ENCODE measurements around the gene ACTN3. TPM values are rescaled to one million over a fixed set of nuclear protein-coding genes. Genes with fewer than 3 reads are reported as not detected.

The ACTN3 gene
- polyA plus RNA-seq, 3 donors, result not detected

DNA sequence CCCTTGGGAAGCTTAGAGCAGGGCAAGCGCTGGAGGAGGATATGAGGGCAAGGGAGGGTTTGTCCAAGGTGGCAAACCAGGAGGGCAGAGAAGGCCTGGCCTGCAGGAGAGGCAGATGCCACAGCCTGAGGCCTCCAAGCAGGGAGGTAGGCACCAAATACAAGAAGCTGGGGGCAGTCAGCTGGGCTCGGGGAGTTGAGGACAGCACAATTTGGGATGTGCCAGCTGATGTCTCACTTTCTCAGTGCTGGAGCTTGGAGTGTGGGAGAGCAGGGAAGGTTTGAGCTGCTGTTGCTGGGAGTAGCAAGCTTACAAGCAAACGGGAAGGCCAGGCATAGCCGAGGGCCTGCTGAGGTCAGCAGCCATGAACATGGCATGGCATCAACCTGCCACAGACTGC is 4.8 kb upstream of the ACTN3 start:
- Histone ChIP-seq H2AFZ (ENCODE audit: insufficient read depth, low read depth, low read length, poor library complexity, severe bottlenecking) (no peak overlapping the region), H3K9ac (ENCODE audit: insufficient read depth, low read length, poor library complexity, severe bottlenecking) (no peak overlapping the region), H3K79me2 (ENCODE audit: insufficient read depth, low read length) (peaks cover 11% of the 10 kb centered on the region), H3K27ac (ENCODE audit: low read depth in 1 of 2, low read length in 2 of 2) (no peak overlapping the region), H3K4me2 (replicated peaks; ENCODE audit: extremely low read depth, low read length, poor library complexity, severe bottlenecking) (no peak overlapping the region), H3K36me3 (replicated peaks in 1 of 2; ENCODE audit: control insufficient read depth in 1 of 2, insufficient read depth in 2 of 2, low read length in 2 of 2) (peaks cover 30 to 50% of the 10 kb centered on the region in 2 donors), H3K4me3 (replicated peaks in 1 of 3; ENCODE audit: low read depth in 2 of 3, low read length in 3 of 3) (no peak overlapping the region), H3K27me3 (ENCODE audit: control insufficient read depth in 2 of 2, insufficient read depth in 2 of 2, low read length in 2 of 2) (peaks cover 0 to 5% of the 10 kb centered on the region in 2 donors), H3K9me3 (replicated peaks in 1 of 2; ENCODE audit: control insufficient read depth in 1 of 2, insufficient read depth in 1 of 2, low read length in 2 of 2) (no peaks in the 10 kb centered on the region), H4K20me1 (ENCODE audit: insufficient read depth, low read length) (no peaks in the 10 kb centered on the region), H3K4me1 (ENCODE audit: control insufficient read depth in 1 of 2, insufficient read depth in 2 of 2, low read length in 2 of 2) (peaks cover 35 to 45% of the 10 kb centered on the region in 2 donors)
- no peak overlapping the region for H3K4me3 Mint-ChIP-seq
- H3K36me3 Mint-ChIP-seq, result peaks cover 48 to 60% of the 10 kb centered on the region in 2 donors
- TF ChIP-seq, protein P1, sequence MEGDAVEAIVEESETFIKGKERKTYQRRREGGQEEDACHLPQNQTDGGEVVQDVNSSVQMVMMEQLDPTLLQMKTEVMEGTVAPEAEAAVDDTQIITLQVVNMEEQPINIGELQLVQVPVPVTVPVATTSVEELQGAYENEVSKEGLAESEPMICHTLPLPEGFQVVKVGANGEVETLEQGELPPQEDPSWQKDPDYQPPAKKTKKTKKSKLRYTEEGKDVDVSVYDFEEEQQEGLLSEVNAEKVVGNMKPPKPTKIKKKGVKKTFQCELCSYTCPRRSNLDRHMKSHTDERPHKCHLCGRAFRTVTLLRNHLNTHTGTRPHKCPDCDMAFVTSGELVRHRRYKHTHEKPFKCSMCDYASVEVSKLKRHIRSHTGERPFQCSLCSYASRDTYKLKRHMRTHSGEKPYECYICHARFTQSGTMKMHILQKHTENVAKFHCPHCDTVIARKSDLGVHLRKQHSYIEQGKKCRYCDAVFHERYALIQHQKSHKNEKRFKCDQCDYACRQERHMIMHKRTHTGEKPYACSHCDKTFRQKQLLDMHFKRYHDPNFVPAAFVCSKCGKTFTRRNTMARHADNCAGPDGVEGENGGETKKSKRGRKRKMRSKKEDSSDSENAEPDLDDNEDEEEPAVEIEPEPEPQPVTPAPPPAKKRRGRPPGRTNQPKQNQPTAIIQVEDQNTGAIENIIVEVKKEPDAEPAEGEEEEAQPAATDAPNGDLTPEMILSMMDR (IDR thresholded peaks at IDR 0.05), result no peak
- peaks cover 37% of the 10 kb centered on the region for H3K4me1 Mint-ChIP-seq
- peak overlapping the region in 2 of 7 donors; percentile 18 to 35 for H3K27ac Mint-ChIP-seq
- DNase-seq, result no peak
- intact Hi-C loops (cut with micrococcal nuclease), result no loop called here
- no peaks in the 10 kb centered on the region for H3K9me3 Mint-ChIP-seq
- 91% methylated on average over 4 of the region's 4 CpGs for WGBS (ENCODE audit: insufficient coverage)
- peaks cover 6 to 9% (median 6%) of the 10 kb centered on the region in 3 donors for H3K27me3 Mint-ChIP-seq (ENCODE audit: low read depth in 3 of 3)

DNA sequence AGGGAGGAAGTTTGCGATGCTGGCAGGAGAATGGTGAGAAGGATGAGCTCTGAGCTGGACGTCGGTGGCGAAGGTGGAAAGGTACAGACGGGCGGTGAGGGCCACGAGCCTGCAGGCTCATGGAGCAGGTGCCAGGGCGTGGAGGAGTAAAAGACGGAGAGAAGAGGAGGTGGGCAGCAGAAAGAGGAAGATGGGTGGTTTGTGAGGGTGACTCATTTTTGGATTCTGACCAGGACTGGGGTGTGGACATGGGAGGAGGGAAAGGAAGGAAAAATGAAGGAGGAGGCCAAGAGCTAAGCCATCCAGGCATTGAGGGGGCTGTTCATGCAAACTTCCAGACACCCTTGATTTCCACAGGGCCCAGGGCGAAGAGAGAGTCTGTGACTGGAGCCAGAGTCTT is 4.3 kb upstream of the ACTN3 start:
- intact Hi-C loops (cut with micrococcal nuclease), result no loop called here
- peaks cover 0 to 8% of the 10 kb centered on the region in 2 donors for H3K27me3 ChIP-seq (ENCODE audit: control insufficient read depth in 2 of 2, insufficient read depth in 2 of 2, low read length in 2 of 2)

More for the DNA sequence above, 4.3 kb upstream of the ACTN3 start:
- H3K36me3 ChIP-seq (replicated peaks in 1 of 2; ENCODE audit: control insufficient read depth in 1 of 2, insufficient read depth in 2 of 2, low read length in 2 of 2), result peaks cover 30 to 45% of the 10 kb centered on the region in 2 donors
- H3K4me3 ChIP-seq (replicated peaks in 1 of 3; ENCODE audit: low read depth in 2 of 3, low read length in 3 of 3), result no peak overlapping the region
- H3K27ac Mint-ChIP-seq, result peak overlapping the region in 4 of 7 donors; percentile 2 to 43 (median 19)
- no peaks in the 10 kb centered on the region for H3K9me3 ChIP-seq (replicated peaks in 1 of 2; ENCODE audit: control insufficient read depth in 1 of 2, insufficient read depth in 1 of 2, low read length in 2 of 2)
- no peak overlapping the region for H2AFZ ChIP-seq (ENCODE audit: insufficient read depth, low read depth, low read length, poor library complexity, severe bottlenecking)
- H3K4me1 Mint-ChIP-seq, result peaks cover 37% of the 10 kb centered on the region
- peaks cover 11% of the 10 kb centered on the region for H3K79me2 ChIP-seq (ENCODE audit: insufficient read depth, low read length)
- peak overlapping the region; percentile 27 for H3K9ac ChIP-seq (ENCODE audit: insufficient read depth, low read length, poor library complexity, severe bottlenecking)
- H3K4me1 ChIP-seq (ENCODE audit: control insufficient read depth in 1 of 2, insufficient read depth in 2 of 2, low read length in 2 of 2), result peaks cover 35 to 45% of the 10 kb centered on the region in 2 donors
- no peak overlapping the region for H3K4me2 ChIP-seq (replicated peaks; ENCODE audit: extremely low read depth, low read length, poor library complexity, severe bottlenecking)
- no peak overlapping the region for H3K4me3 Mint-ChIP-seq
- TF ChIP-seq, protein P1 (IDR thresholded peaks at IDR 0.05), result no peak
- peaks cover 44 to 55% of the 10 kb centered on the region in 2 donors for H3K36me3 Mint-ChIP-seq
- no peak overlapping the region for H3K27ac ChIP-seq (ENCODE audit: low read depth in 1 of 2, low read length in 2 of 2)
- H4K20me1 ChIP-seq (ENCODE audit: insufficient read depth, low read length), result no peaks in the 10 kb centered on the region
- H3K9me3 Mint-ChIP-seq, result no peaks in the 10 kb centered on the region
- peaks cover 7 to 11% (median 11%) of the 10 kb centered on the region in 3 donors for H3K27me3 Mint-ChIP-seq (ENCODE audit: low read depth in 3 of 3)
- DNase-seq, result no peak
- WGBS (ENCODE audit: insufficient coverage), result 49% methylated on average over 9 of the region's 10 CpGs
